ENCODE data around the gene TRIP10. TPM values are rescaled to one million over a fixed set of nuclear protein-coding genes. Genes with fewer than 3 reads are reported as not detected.

TRIP10 gene
- total and polyA plus RNA-seq, 2 of the 13 experiments (the other 11 are each of a cell fraction or from before 2014, with no cell fraction given): 32.5 to 33.2 TPM

GRCh38 chr19:6719540-6719861 lies 20.0 kb upstream of the TRIP10 start (continued):
- TF ChIP-seq UBTF (CRISPR knock-in tag; IDR thresholded peaks at IDR 0.05): no peak; the same call in 1 of the 2 replicates
- TF ChIP-seq ZNF800 (CRISPR knock-in tag; IDR thresholded peaks at IDR 0.05): no peak
- TF ChIP-seq BCL3 (CRISPR knock-in tag; IDR thresholded peaks at IDR 0.05): no peak; the same call in 1 of the 2 replicates
- TF ChIP-seq ZNF879 (CRISPR knock-in tag; IDR thresholded peaks at IDR 0.05): 0 out of 2 replicates have a peak, but pooled peaks have one; percentile 41
- TF ChIP-seq ZFP90 (CRISPR knock-in tag; IDR thresholded peaks at IDR 0.05; ENCODE audit: borderline replicate concordance): no peak; the same call in 1 of the 2 replicates
- no peak for TF ChIP-seq PAWR (CRISPR knock-in tag; IDR thresholded peaks at IDR 0.05; ENCODE audit: borderline replicate concordance)
- TF ChIP-seq ZNF382 (CRISPR knock-in tag; IDR thresholded peaks at IDR 0.05; ENCODE audit: borderline replicate concordance): no peak
- TF ChIP-seq RAD21 (CRISPR knock-in tag; IDR thresholded peaks at IDR 0.05): no peak
- TF ChIP-seq ZNF646 (CRISPR knock-in tag; IDR thresholded peaks at IDR 0.05): no peak
- TF ChIP-seq NKX3-1 (CRISPR knock-in tag; IDR thresholded peaks at IDR 0.05): 0 out of 2 replicates have a peak, but pooled peaks have one; percentile 61
- no peak for TF ChIP-seq USF2 (IDR thresholded peaks at IDR 0.05; ENCODE audit: low read depth, low read length)
- TF ChIP-seq USF2 (CRISPR knock-in tag; IDR thresholded peaks at IDR 0.05; ENCODE audit: borderline replicate concordance): no peak
- no peak for TF ChIP-seq ZNF34 (CRISPR knock-in tag; IDR thresholded peaks at IDR 0.05; ENCODE audit: borderline replicate concordance)
- peak; percentile 72 for TF ChIP-seq ZNF414 (CRISPR knock-in tag; IDR thresholded peaks at IDR 0.05)

Measured in HepG2 (cell line).